IMR-90 (cell line): Measurements from ENCODE around the gene TNFAIP8L1. TPM values are rescaled to one million over a fixed set of nuclear protein-coding genes. Genes with fewer than 3 reads are reported as not detected.
A peak's percentile ranks its signal among the peaks of the same experiment; 100 is the strongest.

Experiments used
- ATAC-seq: fragments of 200-7000 bp; cut with Tn5 transposase; 2 replicates; pipeline ENCODE4 v1.9.1; 2020; ENCODE audit warnings: low read depth, mild to moderate bottlenecking, moderate library complexity
- BruUV-seq: library from RNA; stranded (reverse); fragments of 400-500 nt; replicated peaks from 2 replicates; lab custom pipeline; 2021; lab: Mats Ljungman, UMichigan
- CTCF ChIA-PET: fragments of 300-600 bp; formaldehyde crosslinking; extraction: SDS; loops from one replicate; lab custom pipeline; 2021; ENCODE audit warnings: antibody characterized with exemption; lab: Yijun Ruan, JAX
- POLR2A ChIA-PET: fragments of 300-600 bp; sonication (Branson Sonifier 250); formaldehyde crosslinking; loops from one replicate; lab custom pipeline; 2022; ENCODE audit warnings: antibody characterized with exemption; ENCODE audit not compliant: unreplicated experiment; lab: Charles Lee
- DNase-seq: peaks from one replicate; pipeline ENCODE4 v3.0.0; 2013
- H2AFZ ChIP-seq: replicated peaks from 2 replicates; pipeline ENCODE3; 2013; ENCODE audit warnings: low read length, mild to moderate bottlenecking; ENCODE audit not compliant: poor library complexity
- H2AK5ac ChIP-seq: 2 replicates; pipeline ENCODE4 v1.6.1; 2013; ENCODE audit warnings: low read depth, low read length, inconsistent platforms
- H2AK9ac ChIP-seq: replicated peaks from 2 replicates; pipeline ENCODE3; 2013; ENCODE audit warnings: mild to moderate bottlenecking, low read depth, low read length, moderate library complexity; ENCODE audit not compliant: poor library complexity
- H2BK120ac ChIP-seq: 2 replicates; pipeline ENCODE4 v1.6.1; 2013; ENCODE audit warnings: low read depth, low read length, inconsistent platforms
- H2BK15ac ChIP-seq: 3 replicates; pipeline ENCODE4 v1.6.1; 2013; ENCODE audit warnings: low read depth, low read length, inconsistent platforms
- H2BK20ac ChIP-seq: 2 replicates; pipeline ENCODE4 v1.6.1; 2013; ENCODE audit warnings: low read depth, mild to moderate bottlenecking, inconsistent platforms, low read length, moderate library complexity
- H2BK5ac ChIP-seq: 2 replicates; pipeline ENCODE4 v1.6.1; 2013; ENCODE audit warnings: mild to moderate bottlenecking, low read depth, low read length, inconsistent platforms; ENCODE audit not compliant: poor library complexity, severe bottlenecking
- H3K14ac ChIP-seq: replicated peaks from 2 replicates; pipeline ENCODE4 v1.6.1; 2013; ENCODE audit warnings: low read depth, low read length, inconsistent platforms
- H3K18ac ChIP-seq: 2 replicates; pipeline ENCODE4 v1.6.1; 2013; ENCODE audit warnings: low read depth, low read length, control low read depth
- H3K23ac ChIP-seq: 2 replicates; pipeline ENCODE4 v1.6.1; 2013; ENCODE audit warnings: low read depth, low read length, inconsistent platforms
- H3K27ac ChIP-seq: 2 replicates; pipeline ENCODE4 v1.5.1; 2013; ENCODE audit warnings: mild to moderate bottlenecking, control low read depth, low read length; ENCODE audit not compliant: insufficient read depth
- H3K27me3 ChIP-seq: 2 replicates; pipeline ENCODE4 v1.6.1; 2013; ENCODE audit warnings: low read length; ENCODE audit not compliant: control insufficient read depth, insufficient read depth
- H3K36me3 ChIP-seq: 2 replicates; pipeline ENCODE4 v1.6.1; 2013; ENCODE audit warnings: low read length, mixed read lengths; ENCODE audit not compliant: control insufficient read depth, insufficient read depth
- H3K4ac ChIP-seq: 2 replicates; pipeline ENCODE4 v1.6.1; 2013; ENCODE audit warnings: low read depth, low read length, inconsistent platforms
- H3K4me1 ChIP-seq: 2 replicates; pipeline ENCODE4 v1.6.1; 2013; ENCODE audit warnings: low read length, mixed read lengths; ENCODE audit not compliant: control insufficient read depth, insufficient read depth
- H3K4me2 ChIP-seq: 2 replicates; pipeline ENCODE4 v1.6.1; 2013; ENCODE audit warnings: low read depth, mild to moderate bottlenecking, control low read depth, low read length, moderate library complexity
- H3K4me3 ChIP-seq: 2 replicates; pipeline ENCODE4 v1.5.1; 2013; ENCODE audit warnings: low read depth, mild to moderate bottlenecking, control low read depth, low read length, moderate library complexity; ENCODE audit not compliant: insufficient read depth
- H3K56ac ChIP-seq: 2 replicates; pipeline ENCODE4 v1.6.1; 2013; ENCODE audit warnings: low read length, inconsistent platforms; ENCODE audit not compliant: insufficient read depth; ENCODE audit errors: extremely low read depth
- H3K79me1 ChIP-seq, 2 experiments: 2 replicates each; pipeline ENCODE4 v1.6.1; 2013; ENCODE audit warnings: low read length in 2 of 2, inconsistent platforms in 1 of 2, low read depth in 1 of 2
- H3K9ac ChIP-seq: 2 replicates; pipeline ENCODE4 v1.6.1; 2013; ENCODE audit warnings: low read depth, low read length, control low read depth
- H3K9me1 ChIP-seq: 2 replicates; pipeline ENCODE4 v1.6.1; 2013; ENCODE audit warnings: low read length, inconsistent platforms; ENCODE audit not compliant: insufficient read depth
- H3K9me3 ChIP-seq: 2 replicates; pipeline ENCODE4 v1.6.1; 2013; ENCODE audit warnings: low read length; ENCODE audit not compliant: control insufficient read depth, insufficient read depth
- H4K20me1 ChIP-seq: 2 replicates; pipeline ENCODE4 v1.6.1; 2013; ENCODE audit warnings: low read length, inconsistent platforms; ENCODE audit not compliant: insufficient read depth
- H4K5ac ChIP-seq: 2 replicates; pipeline ENCODE4 v1.6.1; 2013; ENCODE audit warnings: mild to moderate bottlenecking, low read depth, low read length, control low read depth
- H4K8ac ChIP-seq, 2 experiments: 2 replicates each; pipeline ENCODE4 v1.6.1; 2013; ENCODE audit warnings: low read depth in 2 of 2, low read length in 2 of 2, control low read depth in 1 of 2, inconsistent platforms in 1 of 2
- H4K91ac ChIP-seq: 2 replicates; pipeline ENCODE4 v1.6.1; 2013; ENCODE audit warnings: low read depth, low read length, inconsistent platforms; ENCODE audit not compliant: insufficient read depth
- CHD1 ChIP-seq: IDR thresholded peaks from 2 replicates; pipeline ENCODE4 v1.6.1; 2012; ENCODE audit warnings: low read depth, low read length, improper control_type of control experiment
- MAFK ChIP-seq: IDR thresholded peaks from 2 replicates; pipeline ENCODE4 v1.6.1; 2012; ENCODE audit warnings: low read depth, low read length, improper control_type of control experiment
- MAZ ChIP-seq: IDR thresholded peaks from 2 replicates; pipeline ENCODE4 v1.6.1; 2012; ENCODE audit warnings: low read depth, mild to moderate bottlenecking, low read length, improper control_type of control experiment, moderate library complexity, borderline replicate concordance
- NFE2L2 ChIP-seq: fragments of 150-350 bp; IDR thresholded peaks from 2 replicates; pipeline ENCODE4 v1.6.1; 2016; ENCODE audit warnings: low read depth, mild to moderate bottlenecking, low read length
- POLR2A ChIP-seq: IDR thresholded peaks from 2 replicates; pipeline ENCODE4 v1.6.1; 2012; ENCODE audit warnings: mild to moderate bottlenecking, low read depth, low read length
- RFX5 ChIP-seq: IDR thresholded peaks from 2 replicates; pipeline ENCODE4 v1.8.0; 2012; ENCODE audit warnings: low read depth, mild to moderate bottlenecking, low read length, moderate library complexity
- USF2 ChIP-seq: fragments of 150-350 bp; IDR thresholded peaks from 2 replicates; pipeline ENCODE4 v1.6.1; 2017; ENCODE audit warnings: mild to moderate bottlenecking, antibody characterized with exemption, low read length, low read depth
- WGBS, 2 experiments: methylation state at CpG; one replicate each; pipeline versions ENCODE4 v1.1.5 to v1.1.7; 2013; ENCODE audit warnings: missing lambda C conversion rate in 2 of 2; ENCODE audit not compliant: insufficient read length in 1 of 2; ENCODE audit errors: extremely low coverage in 2 of 2; 5-methylcytosine and 5-hydroxymethylcytosine counted together
- dilution Hi-C: fragments of 300-500 bp; cut with HindIII; formaldehyde crosslinking; loops from one replicate; pipeline ENCODE4 v1.14.3; 2018; ENCODE audit warnings: low sequenced_read_pairs; ENCODE audit not compliant: unreplicated experiment
- in situ Hi-C: fragments of 300-500 bp; cut with MboI; formaldehyde crosslinking; loops from 3 replicates; pipeline ENCODE4 v1.14.3; 2019; ENCODE audit warnings: low sequenced_read_pairs, inconsistent platforms, mixed read lengths
- intact Hi-C: fragments of 100-400 bp; cut with micrococcal nuclease; formaldehyde crosslinking; loops from 2 replicates; pipeline ENCODE4 v1.10.0; 2022
- polyA plus RNA-seq, 3 experiments: library from polyadenylated mRNA; depleted of rRNA; stranded (reverse); fragments of >200 nt; gene quantifications; 2 replicates each; pipeline ENCODE4 v1.2.3, GENCODE V29; 2012; ENCODE audit warnings: low replicate concordance in 1 of 3
- total RNA-seq: library from RNA; depleted of rRNA; stranded (reverse); fragments of >200 nt; gene quantifications from 2 replicates; pipeline ENCODE4 v1.2.3, GENCODE V29; 2012

TNFAIP8L1 gene
- total and polyA plus RNA-seq, 2 of the 4 experiments (the other 2 are of a cell fraction), result 2.5 to 6.0 TPM

GRCh38 chr19:4596033-4596904 is 43.0 kb upstream of the TNFAIP8L1 start (continued):
- TF ChIP-seq NFE2L2 (no peak), POLR2A (no peak)

GRCh38 chr19:4597278-4597974 is 41.9 kb upstream of the TNFAIP8L1 start:
- TF ChIP-seq RFX5 (no peak), USF2 (no peak), NFE2L2 (no peak), MAZ (no peak), MAFK (no peak), CHD1 (no peak)
- Histone ChIP-seq H3K79me1 (no peaks in the 10 kb centered on the region), H4K8ac (no peak overlapping the region), H2AK5ac (no peak overlapping the region), H3K4ac (no peak overlapping the region), H3K14ac (no peak overlapping the region), H4K91ac (no peak overlapping the region), H4K5ac (no peak overlapping the region; the same call in 1 of the 2 replicates), H2AFZ (peak overlapping the region; percentile 83), H3K27me3 (peaks cover 31% of the 10 kb centered on the region), H3K23ac (no peak overlapping the region), H2AK9ac (peak overlapping the region; percentile 15), H3K4me1 (peaks cover 3% of the 10 kb centered on the region; the same call in 1 of the 2 replicates), H2BK15ac (no peak overlapping the region), H2BK120ac (no peak overlapping the region), H3K4me3 (no peak overlapping the region), H3K36me3 (no peaks in the 10 kb centered on the region), H3K18ac (no peak overlapping the region), H3K27ac (no peak overlapping the region), H2BK5ac (no peak overlapping the region), H2BK20ac (no peak overlapping the region), H3K9me1 (no peaks in the 10 kb centered on the region), H3K9ac (no peak overlapping the region), H3K4me2 (peak overlapping the region; percentile 70; the same call in 1 of the 2 replicates), H3K9me3 (no peaks in the 10 kb centered on the region), H4K20me1 (no peaks in the 10 kb centered on the region), H3K56ac (no peak overlapping the region)
- 4% methylated on average over 8 of the region's 27 CpGs; no CpG with 5 or more reads in 1 of the 2 experiments for WGBS, 2 experiments
- BruUV-seq, result no TSS peak
- intact Hi-C loops, result no loop called here
- DNase-seq (no peak), ATAC-seq (peak; percentile 48)
- in situ Hi-C loops, result no loop called here
- ChIA-PET CTCF (interaction anchor here (1.0 kb wide), 1 partner anchor 10 kb away, joined by 3 read pairs; no protein-coding TSS in a partner anchor), POLR2A (no interaction called here)
- dilution Hi-C loops, result no loop called here
